ENCODE measurements around the gene PRKCG.

DNA sequence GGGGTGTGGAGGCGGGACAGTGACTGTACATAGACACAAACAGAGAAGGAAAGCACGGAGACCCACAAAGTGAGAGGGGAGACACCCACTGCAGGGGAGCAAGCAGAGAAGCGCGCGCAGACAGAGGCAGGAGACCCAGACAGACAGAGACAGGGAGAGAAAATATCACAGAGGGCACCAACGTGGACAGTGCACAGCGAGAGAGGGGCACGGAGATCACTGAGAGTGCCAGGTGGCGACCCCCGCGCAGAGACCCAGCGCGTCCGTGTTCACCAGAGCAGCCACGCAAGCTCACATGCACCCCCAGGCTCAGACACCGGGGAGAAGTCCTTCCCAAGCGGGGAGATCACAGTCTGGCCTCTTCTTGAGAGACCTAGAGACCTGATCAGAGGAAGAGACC, 25.7 kb downstream of the PRKCG start:
- TF ChIP-seq RAD21 (IDR thresholded peaks at IDR 0.05; ENCODE audit: low read depth) (no peak), POLR2AphosphoS5 (IDR thresholded peaks at IDR 0.05; ENCODE audit: low read depth, low read length) (no peak), EZH2 (IDR thresholded peaks at IDR 0.05) (no peak), JUND (IDR thresholded peaks at IDR 0.05) (no peak), TCF7L2 (IDR thresholded peaks at IDR 0.05; ENCODE audit: borderline replicate concordance, extremely low read depth, insufficient read depth, insufficient read length) (no peak), EZH2phosphoT487 (IDR thresholded peaks at IDR 0.05; ENCODE audit: borderline replicate concordance) (no peak), YY1 (IDR thresholded peaks at IDR 0.05; ENCODE audit: extremely low read depth, insufficient replicate concordance, low read depth, low read length) (no peak), EGR1 (IDR thresholded peaks at IDR 0.05; ENCODE audit: low read depth) (no peak), POLR2A (IDR thresholded peaks at IDR 0.05; ENCODE audit: borderline replicate concordance, extremely low read depth, insufficient read depth, insufficient read length) (no peak), SIN3A (IDR thresholded peaks at IDR 0.05; ENCODE audit: low read depth) (no peak)
- TF ChIP-seq, protein P1, sequence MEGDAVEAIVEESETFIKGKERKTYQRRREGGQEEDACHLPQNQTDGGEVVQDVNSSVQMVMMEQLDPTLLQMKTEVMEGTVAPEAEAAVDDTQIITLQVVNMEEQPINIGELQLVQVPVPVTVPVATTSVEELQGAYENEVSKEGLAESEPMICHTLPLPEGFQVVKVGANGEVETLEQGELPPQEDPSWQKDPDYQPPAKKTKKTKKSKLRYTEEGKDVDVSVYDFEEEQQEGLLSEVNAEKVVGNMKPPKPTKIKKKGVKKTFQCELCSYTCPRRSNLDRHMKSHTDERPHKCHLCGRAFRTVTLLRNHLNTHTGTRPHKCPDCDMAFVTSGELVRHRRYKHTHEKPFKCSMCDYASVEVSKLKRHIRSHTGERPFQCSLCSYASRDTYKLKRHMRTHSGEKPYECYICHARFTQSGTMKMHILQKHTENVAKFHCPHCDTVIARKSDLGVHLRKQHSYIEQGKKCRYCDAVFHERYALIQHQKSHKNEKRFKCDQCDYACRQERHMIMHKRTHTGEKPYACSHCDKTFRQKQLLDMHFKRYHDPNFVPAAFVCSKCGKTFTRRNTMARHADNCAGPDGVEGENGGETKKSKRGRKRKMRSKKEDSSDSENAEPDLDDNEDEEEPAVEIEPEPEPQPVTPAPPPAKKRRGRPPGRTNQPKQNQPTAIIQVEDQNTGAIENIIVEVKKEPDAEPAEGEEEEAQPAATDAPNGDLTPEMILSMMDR (IDR thresholded peaks at IDR 0.05 in 2 of 3, conservative IDR thresholded peaks at IDR 0.05 in 1 of 3; ENCODE audit: borderline replicate concordance in 1 of 3, insufficient read depth in 1 of 3, low read depth in 2 of 3, low read length in 2 of 3): no peak
- TF ChIP-seq, protein P2, sequence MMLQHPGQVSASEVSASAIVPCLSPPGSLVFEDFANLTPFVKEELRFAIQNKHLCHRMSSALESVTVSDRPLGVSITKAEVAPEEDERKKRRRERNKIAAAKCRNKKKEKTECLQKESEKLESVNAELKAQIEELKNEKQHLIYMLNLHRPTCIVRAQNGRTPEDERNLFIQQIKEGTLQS (IDR thresholded peaks at IDR 0.05): no peak
- TF ChIP-seq, protein P3, sequence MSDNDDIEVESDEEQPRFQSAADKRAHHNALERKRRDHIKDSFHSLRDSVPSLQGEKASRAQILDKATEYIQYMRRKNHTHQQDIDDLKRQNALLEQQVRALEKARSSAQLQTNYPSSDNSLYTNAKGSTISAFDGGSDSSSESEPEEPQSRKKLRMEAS (IDR thresholded peaks at IDR 0.05): no peak
- TF ChIP-seq, protein P4, sequence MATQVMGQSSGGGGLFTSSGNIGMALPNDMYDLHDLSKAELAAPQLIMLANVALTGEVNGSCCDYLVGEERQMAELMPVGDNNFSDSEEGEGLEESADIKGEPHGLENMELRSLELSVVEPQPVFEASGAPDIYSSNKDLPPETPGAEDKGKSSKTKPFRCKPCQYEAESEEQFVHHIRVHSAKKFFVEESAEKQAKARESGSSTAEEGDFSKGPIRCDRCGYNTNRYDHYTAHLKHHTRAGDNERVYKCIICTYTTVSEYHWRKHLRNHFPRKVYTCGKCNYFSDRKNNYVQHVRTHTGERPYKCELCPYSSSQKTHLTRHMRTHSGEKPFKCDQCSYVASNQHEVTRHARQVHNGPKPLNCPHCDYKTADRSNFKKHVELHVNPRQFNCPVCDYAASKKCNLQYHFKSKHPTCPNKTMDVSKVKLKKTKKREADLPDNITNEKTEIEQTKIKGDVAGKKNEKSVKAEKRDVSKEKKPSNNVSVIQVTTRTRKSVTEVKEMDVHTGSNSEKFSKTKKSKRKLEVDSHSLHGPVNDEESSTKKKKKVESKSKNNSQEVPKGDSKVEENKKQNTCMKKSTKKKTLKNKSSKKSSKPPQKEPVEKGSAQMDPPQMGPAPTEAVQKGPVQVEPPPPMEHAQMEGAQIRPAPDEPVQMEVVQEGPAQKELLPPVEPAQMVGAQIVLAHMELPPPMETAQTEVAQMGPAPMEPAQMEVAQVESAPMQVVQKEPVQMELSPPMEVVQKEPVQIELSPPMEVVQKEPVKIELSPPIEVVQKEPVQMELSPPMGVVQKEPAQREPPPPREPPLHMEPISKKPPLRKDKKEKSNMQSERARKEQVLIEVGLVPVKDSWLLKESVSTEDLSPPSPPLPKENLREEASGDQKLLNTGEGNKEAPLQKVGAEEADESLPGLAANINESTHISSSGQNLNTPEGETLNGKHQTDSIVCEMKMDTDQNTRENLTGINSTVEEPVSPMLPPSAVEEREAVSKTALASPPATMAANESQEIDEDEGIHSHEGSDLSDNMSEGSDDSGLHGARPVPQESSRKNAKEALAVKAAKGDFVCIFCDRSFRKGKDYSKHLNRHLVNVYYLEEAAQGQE (IDR thresholded peaks at IDR 0.05; ENCODE audit: low read depth): no peak
